ENCODE results near the gene DOCK2. TPM values are rescaled to one million over a fixed set of nuclear protein-coding genes. Genes with fewer than 3 reads are reported as not detected.

The DOCK2 gene
- total and polyA plus RNA-seq, 3 donors from 2014 or later = 6.8 to 8.9 (median 7.3) TPM

DNA sequence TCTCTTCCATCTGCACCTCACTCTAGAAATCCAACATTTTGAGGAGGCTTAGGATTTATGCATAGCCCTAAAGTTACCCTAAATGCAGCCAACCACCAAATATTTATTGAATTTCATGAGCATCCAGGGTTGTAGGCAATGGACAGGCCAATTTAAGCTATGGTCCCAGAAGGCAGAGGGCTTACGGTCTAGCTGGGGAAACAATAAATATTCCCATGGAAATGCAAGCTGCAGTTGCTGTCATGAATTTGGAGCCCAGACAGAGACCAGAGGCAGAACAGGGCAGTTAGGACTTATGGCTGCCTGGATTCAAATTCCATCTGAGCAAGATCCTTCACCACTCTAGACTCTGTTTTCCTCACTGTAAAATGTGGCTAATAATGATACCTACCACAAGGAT lies 352.3 kb downstream of the DOCK2 start:
- WGBS, 2 donors = 76 to 88% methylated on average over 1 of the region's 1 CpG
- intact Hi-C loops (cut with DNase I; ENCODE audit: low total_unique reads) = no loop called here

GRCh38 chr5:169991115-169991869 lies 354.2 kb downstream of the DOCK2 start:
- H3K27me3 ChIP-seq = no peaks in the 10 kb centered on the region
- intact Hi-C loops (cut with DNase I; ENCODE audit: low total_unique reads) = no loop called here
- H3K4me3 ChIP-seq = no peak overlapping the region
- TF ChIP-seq, protein P1, sequence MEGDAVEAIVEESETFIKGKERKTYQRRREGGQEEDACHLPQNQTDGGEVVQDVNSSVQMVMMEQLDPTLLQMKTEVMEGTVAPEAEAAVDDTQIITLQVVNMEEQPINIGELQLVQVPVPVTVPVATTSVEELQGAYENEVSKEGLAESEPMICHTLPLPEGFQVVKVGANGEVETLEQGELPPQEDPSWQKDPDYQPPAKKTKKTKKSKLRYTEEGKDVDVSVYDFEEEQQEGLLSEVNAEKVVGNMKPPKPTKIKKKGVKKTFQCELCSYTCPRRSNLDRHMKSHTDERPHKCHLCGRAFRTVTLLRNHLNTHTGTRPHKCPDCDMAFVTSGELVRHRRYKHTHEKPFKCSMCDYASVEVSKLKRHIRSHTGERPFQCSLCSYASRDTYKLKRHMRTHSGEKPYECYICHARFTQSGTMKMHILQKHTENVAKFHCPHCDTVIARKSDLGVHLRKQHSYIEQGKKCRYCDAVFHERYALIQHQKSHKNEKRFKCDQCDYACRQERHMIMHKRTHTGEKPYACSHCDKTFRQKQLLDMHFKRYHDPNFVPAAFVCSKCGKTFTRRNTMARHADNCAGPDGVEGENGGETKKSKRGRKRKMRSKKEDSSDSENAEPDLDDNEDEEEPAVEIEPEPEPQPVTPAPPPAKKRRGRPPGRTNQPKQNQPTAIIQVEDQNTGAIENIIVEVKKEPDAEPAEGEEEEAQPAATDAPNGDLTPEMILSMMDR (IDR thresholded peaks at IDR 0.05) = no peak
- TF ChIP-seq POLR2A (IDR thresholded peaks at IDR 0.05) = no peak
- no peak overlapping the region for H3K27ac ChIP-seq
- no peaks in the 10 kb centered on the region for H3K9me3 ChIP-seq
- H3K36me3 ChIP-seq (ENCODE audit: low read depth, missing control alignments) = no peaks in the 10 kb centered on the region
- no peak for DNase-seq
- no peaks in the 10 kb centered on the region for H3K4me1 ChIP-seq
- WGBS, 2 donors = 80 to 93% methylated on average over 8 of the region's 8 CpGs

More for the DNA sequence above, 352.3 kb downstream of the DOCK2 start:
- DNase-seq = no peak
- Histone ChIP-seq H3K9me3 (no peaks in the 10 kb centered on the region), H3K27ac (no peak overlapping the region), H3K36me3 (ENCODE audit: low read depth, missing control alignments) (no peaks in the 10 kb centered on the region), H3K27me3 (no peaks in the 10 kb centered on the region), H3K4me3 (no peak overlapping the region), H3K4me1 (no peaks in the 10 kb centered on the region)
- TF ChIP-seq, protein P1 (IDR thresholded peaks at IDR 0.05) = no peak
- no peak for TF ChIP-seq POLR2A (IDR thresholded peaks at IDR 0.05)

- DNase-seq = no peak
- no peaks in the 10 kb centered on the region for H3K9me3 ChIP-seq
- H3K27ac ChIP-seq = no peak overlapping the region
- intact Hi-C loops (cut with DNase I; ENCODE audit: low total_unique reads) = no loop called here
- 89 to 97% methylated on average over 2 of the region's 2 CpGs for WGBS, 2 donors
- no peaks in the 10 kb centered on the region for H3K27me3 ChIP-seq
- TF ChIP-seq, protein P1 (IDR thresholded peaks at IDR 0.05) = no peak
- no peak for TF ChIP-seq POLR2A (IDR thresholded peaks at IDR 0.05)
- no peak overlapping the region for H3K4me3 ChIP-seq
- H3K36me3 ChIP-seq (ENCODE audit: low read depth, missing control alignments) = no peaks in the 10 kb centered on the region
- H3K4me1 ChIP-seq = no peaks in the 10 kb centered on the region
Measured at GRCh38 chr5:169992789-169993484, 355.9 kb downstream of the DOCK2 start.

DNA sequence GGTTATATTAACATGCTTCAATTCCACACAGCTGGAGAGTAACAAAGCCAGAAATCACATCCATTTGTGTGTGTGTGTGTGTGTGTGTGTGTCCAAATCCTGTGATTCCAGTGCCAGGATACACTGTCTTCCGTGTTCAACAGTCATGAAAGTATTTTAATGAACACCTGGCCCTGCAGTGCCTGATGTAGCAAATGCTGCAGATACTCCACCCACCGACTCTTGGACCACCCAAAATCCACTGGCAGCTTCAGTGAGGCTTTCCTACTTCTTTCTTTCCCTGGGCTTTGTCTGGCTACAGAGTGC lies 356.4 kb downstream of the DOCK2 start:
- Histone ChIP-seq H3K36me3 (ENCODE audit: low read depth, missing control alignments) (no peaks in the 10 kb centered on the region), H3K4me3 (no peak overlapping the region), H3K27ac (no peak overlapping the region), H3K27me3 (no peaks in the 10 kb centered on the region), H3K9me3 (no peaks in the 10 kb centered on the region), H3K4me1 (no peaks in the 10 kb centered on the region)
- WGBS, 2 donors = 52 to 69% methylated on average over 2 of the region's 2 CpGs
- intact Hi-C loops (cut with DNase I; ENCODE audit: low total_unique reads) = no loop called here
- TF ChIP-seq, protein P1 (IDR thresholded peaks at IDR 0.05) = no peak
- no peak for TF ChIP-seq POLR2A (IDR thresholded peaks at IDR 0.05)
- DNase-seq = no peak
